Measurements from ENCODE around the gene SARDH. TPM values are rescaled to one million over a fixed set of nuclear protein-coding genes. Genes with fewer than 3 reads are reported as not detected.

Gene SARDH
- total RNA-seq, 2 donors from 2014 or later = 20.2 to 61.0 TPM

DNA sequence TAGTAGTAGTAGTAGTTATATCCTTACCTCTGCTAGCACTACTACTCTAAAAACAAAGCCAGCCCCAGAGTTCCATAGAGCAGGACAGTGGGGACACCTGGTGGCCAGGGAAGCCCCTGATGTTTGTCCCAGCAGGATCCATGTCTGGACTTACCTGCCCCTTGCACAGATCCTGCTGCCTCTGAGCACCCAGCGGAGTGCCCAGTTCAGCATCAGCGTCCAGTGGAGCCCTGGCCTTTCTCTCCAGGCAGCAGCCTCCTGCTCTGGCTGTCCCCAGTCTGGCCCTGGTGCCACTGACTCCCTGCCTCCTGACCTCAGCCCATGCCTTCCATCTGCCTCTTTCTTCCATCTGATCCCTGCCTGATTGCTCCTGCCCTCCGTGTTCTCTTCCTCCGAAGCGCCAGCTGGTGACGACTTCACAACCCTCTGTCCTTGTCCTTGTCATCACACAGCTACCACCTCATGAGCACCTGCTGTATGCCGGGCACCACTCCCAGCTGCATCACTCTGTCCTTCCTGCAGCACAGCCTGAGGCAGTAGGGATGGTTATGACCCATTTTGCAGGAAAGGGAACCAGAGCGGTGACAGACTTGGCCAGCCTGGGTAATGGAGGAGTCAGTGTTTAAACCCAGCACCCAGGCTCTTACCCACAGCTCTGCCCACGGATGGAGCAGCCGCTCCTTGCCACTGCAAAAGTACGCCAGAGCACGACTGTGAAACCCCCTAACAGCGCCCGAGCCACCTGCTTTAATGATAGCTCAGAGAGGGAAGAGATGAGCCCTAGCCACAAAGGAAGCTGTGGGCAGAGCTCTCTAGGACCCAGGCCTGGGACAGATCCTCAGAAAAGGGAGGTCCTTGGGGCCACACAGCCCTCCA is 11.5 kb downstream of the SARDH start:
- no peak overlapping the region for H3K27ac ChIP-seq
- TF ChIP-seq CTCF (IDR thresholded peaks at IDR 0.05) (peak in 5 of 7 experiments; percentile 27 to 47 (median 35)), POLR2A (IDR thresholded peaks at IDR 0.05) (no peak)
- H3K4me3 ChIP-seq = no peak overlapping the region
- peaks cover 8% of the 10 kb centered on the region for H3K4me1 ChIP-seq
- intact Hi-C loops (cut with DNase I) = no loop called here
- H3K27me3 ChIP-seq = no peaks in the 10 kb centered on the region
- no peaks in the 10 kb centered on the region for H3K9me3 ChIP-seq
- DNase-seq (peak; percentile 44 to 63 (median 53)), ATAC-seq (peak; percentile 57)
- 69 to 76% methylated on average over 10 to 14 of the region's 14 CpGs for WGBS, 2 donors
- no peaks in the 10 kb centered on the region for H3K36me3 ChIP-seq (replicated peaks in 1 of 2; ENCODE audit: insufficient read depth in 1 of 2, low read depth in 2 of 2)

- Histone ChIP-seq H3K4me3 (no peak overlapping the region), H3K36me3 (replicated peaks in 1 of 2; ENCODE audit: insufficient read depth in 1 of 2, low read depth in 2 of 2) (no peaks in the 10 kb centered on the region), H3K9me3 (no peaks in the 10 kb centered on the region), H3K4me1 (peaks cover under 1% of the 10 kb centered on the region), H3K27ac (no peak overlapping the region), H3K27me3 (no peaks in the 10 kb centered on the region)
- ATAC-seq (no peak), DNase-seq (no peak)
- intact Hi-C loops (cut with DNase I) = no loop called here
- no peak for TF ChIP-seq POLR2A (IDR thresholded peaks at IDR 0.05)
- no peak for TF ChIP-seq CTCF (IDR thresholded peaks at IDR 0.05)
- WGBS, 2 donors = 76 to 88% methylated on average over 7 of the region's 7 CpGs
Measured at GRCh38 chr9:133725886-133726285, 12.3 kb downstream of the SARDH start.

- intact Hi-C loops (cut with DNase I) = no loop called here
- peak in 1 of 4 donors; percentile 8 for DNase-seq
- no peak overlapping the region for H3K4me3 ChIP-seq
Measured at GRCh38 chr9:133718563-133719315, 19.4 kb downstream of the SARDH start.

More at GRCh38 chr9:133718563-133719315, 19.4 kb downstream of the SARDH start:
- TF ChIP-seq POLR2A (IDR thresholded peaks at IDR 0.05) (no peak), CTCF (IDR thresholded peaks at IDR 0.05) (no peak)
- Histone ChIP-seq H3K36me3 (replicated peaks in 1 of 2; ENCODE audit: insufficient read depth in 1 of 2, low read depth in 2 of 2) (no peaks in the 10 kb centered on the region), H3K4me1 (no peaks in the 10 kb centered on the region), H3K27ac (no peak overlapping the region), H3K9me3 (no peaks in the 10 kb centered on the region), H3K27me3 (no peaks in the 10 kb centered on the region)
- 89 to 93% methylated on average over 12 to 15 of the region's 15 CpGs for WGBS, 2 donors
- no peak for ATAC-seq
